Effector memory CD4-positive, alpha-beta T cell (primary cell): ENCODE measurements around the gene PDE6H.
A peak's percentile ranks its signal among the peaks of the same experiment; 100 is the strongest.

Source experiments
- DNase-seq, 3 donors: peaks; one replicate each; pipeline ENCODE4 v3.0.0-alpha.2; 2020
- H3K27ac ChIP-seq: 2 replicates; pipeline ENCODE4 v1.7.0; 2013; ENCODE audit warnings: mild to moderate bottlenecking, low read length, moderate library complexity; ENCODE audit not compliant: insufficient read depth, poor library complexity, severe bottlenecking
- H3K27me3 ChIP-seq: replicated peaks from 2 replicates; pipeline ENCODE4 v1.7.0; 2013; ENCODE audit warnings: mild to moderate bottlenecking, low read length; ENCODE audit not compliant: insufficient read depth, control insufficient read depth, poor library complexity, severe bottlenecking
- H3K36me3 ChIP-seq: 2 replicates; pipeline ENCODE4 v1.7.0; 2013; ENCODE audit warnings: mild to moderate bottlenecking, low read length, moderate library complexity; ENCODE audit not compliant: control insufficient read depth, insufficient read depth
- H3K4me1 ChIP-seq: 2 replicates; pipeline ENCODE4 v1.7.0; 2013; ENCODE audit warnings: low read length, mild to moderate bottlenecking; ENCODE audit not compliant: control insufficient read depth, insufficient read depth, poor library complexity, severe bottlenecking
- H3K4me3 ChIP-seq: 2 replicates; pipeline ENCODE4 v1.7.0; 2013; ENCODE audit warnings: low read length, low read depth, mild to moderate bottlenecking; ENCODE audit not compliant: insufficient read depth, poor library complexity, severe bottlenecking
- H3K9me3 ChIP-seq: 2 replicates; pipeline ENCODE4 v1.7.0; 2013; ENCODE audit warnings: mild to moderate bottlenecking, low read length, moderate library complexity; ENCODE audit not compliant: control insufficient read depth

The PDE6H gene

GRCh38 chr12:14950421-14950820 is 22.4 kb upstream of the PDE6H start:
- Histone ChIP-seq H3K4me3 (peak overlapping the region; percentile 39), H3K9me3 (no peaks in the 10 kb centered on the region), H3K27ac (peak overlapping the region; percentile 90), H3K27me3 (no peaks in the 10 kb centered on the region), H3K4me1 (peaks cover 76% of the 10 kb centered on the region), H3K36me3 (peaks cover 47% of the 10 kb centered on the region)
- no peak for DNase-seq

- H3K36me3 ChIP-seq: peaks cover 40% of the 10 kb centered on the region
- DNase-seq: no peak
- no peaks in the 10 kb centered on the region for H3K27me3 ChIP-seq
- H3K4me1 ChIP-seq: peaks cover 82% of the 10 kb centered on the region
- peak overlapping the region; percentile 90 for H3K27ac ChIP-seq
- H3K9me3 ChIP-seq: no peaks in the 10 kb centered on the region
- peak overlapping the region; percentile 39 for H3K4me3 ChIP-seq
Observed at GRCh38 chr12:14950982-14951746, 21.7 kb upstream of the PDE6H start.

GRCh38 chr12:14951851-14952250 is 21.0 kb upstream of the PDE6H start:
- Histone ChIP-seq H3K36me3 (peaks cover 33% of the 10 kb centered on the region), H3K27ac (peak overlapping the region; percentile 90), H3K9me3 (no peaks in the 10 kb centered on the region), H3K27me3 (no peaks in the 10 kb centered on the region), H3K4me3 (peak overlapping the region; percentile 39), H3K4me1 (peaks cover 87% of the 10 kb centered on the region)
- no peak for DNase-seq

- peak overlapping the region; percentile 90 for H3K27ac ChIP-seq
- H3K4me3 ChIP-seq: peak overlapping the region; percentile 39
- no peaks in the 10 kb centered on the region for H3K9me3 ChIP-seq
- peaks cover 27% of the 10 kb centered on the region for H3K36me3 ChIP-seq
- peaks cover 87% of the 10 kb centered on the region for H3K4me1 ChIP-seq
- peak in 2 of 3 donors; percentile 22 to 36 for DNase-seq
- no peaks in the 10 kb centered on the region for H3K27me3 ChIP-seq
Observed at GRCh38 chr12:14952299-14952921, 20.4 kb upstream of the PDE6H start.

GRCh38 chr12:14953752-14954151 is 19.1 kb upstream of the PDE6H start:
- Histone ChIP-seq H3K27me3 (no peaks in the 10 kb centered on the region), H3K36me3 (peaks cover 14% of the 10 kb centered on the region), H3K9me3 (no peaks in the 10 kb centered on the region), H3K27ac (peak overlapping the region; percentile 90), H3K4me1 (peaks cover 76% of the 10 kb centered on the region), H3K4me3 (peak overlapping the region; percentile 9)
- DNase-seq: no peak

GRCh38 chr12:14954269-14954668 is 18.6 kb upstream of the PDE6H start:
- H3K4me1 ChIP-seq: peaks cover 72% of the 10 kb centered on the region
- H3K36me3 ChIP-seq: peaks cover 11% of the 10 kb centered on the region
- no peaks in the 10 kb centered on the region for H3K9me3 ChIP-seq
- peak overlapping the region; percentile 9 for H3K4me3 ChIP-seq
- peak overlapping the region; percentile 90 for H3K27ac ChIP-seq
- DNase-seq: peak in 2 of 3 donors; percentile 19 to 27
- no peaks in the 10 kb centered on the region for H3K27me3 ChIP-seq

- H3K27me3 ChIP-seq: no peaks in the 10 kb centered on the region
- H3K4me3 ChIP-seq: peak overlapping the region; percentile 29
- no peaks in the 10 kb centered on the region for H3K9me3 ChIP-seq
- H3K4me1 ChIP-seq: peaks cover 57% of the 10 kb centered on the region
- H3K27ac ChIP-seq: peak overlapping the region; percentile 90
- H3K36me3 ChIP-seq: no peaks in the 10 kb centered on the region
- no peak for DNase-seq
Observed at GRCh38 chr12:14956024-14956891, 16.6 kb upstream of the PDE6H start.

GRCh38 chr12:14956905-14957304 is 15.9 kb upstream of the PDE6H start:
- Histone ChIP-seq H3K4me3 (peak overlapping the region; percentile 64), H3K4me1 (peaks cover 50% of the 10 kb centered on the region), H3K27ac (peak overlapping the region; percentile 90), H3K27me3 (no peaks in the 10 kb centered on the region), H3K9me3 (no peaks in the 10 kb centered on the region), H3K36me3 (no peaks in the 10 kb centered on the region)
- DNase-seq: no peak

- Histone ChIP-seq H3K4me3 (peak overlapping the region; percentile 64), H3K9me3 (no peaks in the 10 kb centered on the region), H3K4me1 (peaks cover 45% of the 10 kb centered on the region), H3K36me3 (no peaks in the 10 kb centered on the region), H3K27ac (peak overlapping the region; percentile 90), H3K27me3 (no peaks in the 10 kb centered on the region)
- DNase-seq: no peak
Observed at GRCh38 chr12:14957551-14958168, 15.2 kb upstream of the PDE6H start.
